NCI-H2171 (cell line): Measurements from ENCODE around the gene COPG2.

Experiments
- DNase-seq: peaks from one replicate; lab custom pipeline; 2025; lab: John Stamatoyannopoulos, UW

The COPG2 gene

GRCh38 chr7:130473876-130474275 lies 194.7 kb downstream of the COPG2 start:
- no peak for DNase-seq

GRCh38 chr7:130473289-130473688 lies 195.3 kb downstream of the COPG2 start:
- no peak for DNase-seq

- no peak for DNase-seq
Measured at GRCh38 chr7:130471974-130472373, 196.6 kb downstream of the COPG2 start.

GRCh38 chr7:130468612-130469011 lies 199.9 kb downstream of the COPG2 start:
- no peak for DNase-seq

- DNase-seq: no peak
Measured at GRCh38 chr7:130463553-130464434, 204.8 kb downstream of the COPG2 start.

GRCh38 chr7:130461272-130461671 lies 207.3 kb downstream of the COPG2 start:
- no peak for DNase-seq

- no peak for DNase-seq
Measured at GRCh38 chr7:130458257-130458656, 210.3 kb downstream of the COPG2 start.
